DND-41 (cell line): ENCODE results near the gene SLC26A6.

ENCODE experiments used
- ATAC-seq: fragments of 200-7000 bp; cut with Tn5 transposase; 3 replicates; pipeline ENCODE4 v1.9.1; 2021; ENCODE audit warnings: low read depth; ENCODE audit not compliant: insufficient read depth
- DNase-seq: peaks from one replicate; pipeline ENCODE4 v3.0.0-alpha.2; 2020
- H2AFZ ChIP-seq: 2 replicates; pipeline ENCODE4 v1.6.0; 2012; ENCODE audit warnings: low read depth, low read length
- H3K27ac ChIP-seq: 2 replicates; pipeline ENCODE4 v1.5.1; 2012; ENCODE audit warnings: low read length, inconsistent platforms
- H3K27me3 ChIP-seq: fragments of 200-600 bp; sonication (generic); 2 replicates; pipeline ENCODE4 v1.6.0; 2012; ENCODE audit warnings: low read length, mild to moderate bottlenecking, inconsistent platforms; ENCODE audit not compliant: insufficient read depth, poor library complexity
- H3K36me3 ChIP-seq: 2 replicates; pipeline ENCODE4 v1.5.1; 2012; ENCODE audit warnings: low read length, inconsistent platforms; ENCODE audit not compliant: insufficient read depth
- H3K4me1 ChIP-seq: 2 replicates; pipeline ENCODE4 v1.5.1; 2012; ENCODE audit warnings: mild to moderate bottlenecking, low read length; ENCODE audit not compliant: insufficient read depth
- H3K4me2 ChIP-seq: 2 replicates; pipeline ENCODE4 v1.6.0; 2012; ENCODE audit warnings: mild to moderate bottlenecking, moderate library complexity, low read length, inconsistent platforms; ENCODE audit not compliant: insufficient read depth
- H3K4me3 ChIP-seq, 2 experiments: fragments of 200-600 bp in 1 of 2; shearing (Covaris generic) in 1 of 2; 2 replicates each; pipeline ENCODE4 v1.5.1; 2012 to 2016; ENCODE audit warnings: inconsistent platforms in 2 of 2, low read length in 2 of 2, mild to moderate bottlenecking in 2 of 2, low read depth in 1 of 2, moderate library complexity in 1 of 2
- H3K79me2 ChIP-seq: 2 replicates; pipeline ENCODE4 v1.6.0; 2012; ENCODE audit warnings: low read length, inconsistent platforms; ENCODE audit not compliant: insufficient read depth
- H3K9ac ChIP-seq: 2 replicates; pipeline ENCODE4 v1.6.0; 2012; ENCODE audit warnings: low read depth, mild to moderate bottlenecking, inconsistent platforms, low read length, moderate library complexity
- H3K9me3 ChIP-seq: 2 replicates; pipeline ENCODE4 v1.5.1; 2012; ENCODE audit warnings: low read length, moderate library complexity, mild to moderate bottlenecking, inconsistent platforms; ENCODE audit not compliant: insufficient read depth, severe bottlenecking
- H4K20me1 ChIP-seq: 2 replicates; pipeline ENCODE4 v1.6.0; 2012; ENCODE audit warnings: low read length; ENCODE audit not compliant: insufficient read depth
- EZH2 ChIP-seq: IDR thresholded peaks from 3 replicates; pipeline ENCODE4 v1.6.1; 2012; ENCODE audit warnings: borderline replicate concordance, low read depth, mild to moderate bottlenecking, moderate library complexity, low read length, inconsistent platforms; ENCODE audit not compliant: severe bottlenecking
- TF ChIP-seq, protein P1 (sequence below): IDR thresholded peaks from 2 replicates; pipeline ENCODE4 v1.5.1; 2012; ENCODE audit warnings: borderline replicate concordance, low read length, moderate library complexity, mild to moderate bottlenecking; ENCODE audit not compliant: poor library complexity, severe bottlenecking; ENCODE audit errors: extremely low read depth

SLC26A6 gene

DNA sequence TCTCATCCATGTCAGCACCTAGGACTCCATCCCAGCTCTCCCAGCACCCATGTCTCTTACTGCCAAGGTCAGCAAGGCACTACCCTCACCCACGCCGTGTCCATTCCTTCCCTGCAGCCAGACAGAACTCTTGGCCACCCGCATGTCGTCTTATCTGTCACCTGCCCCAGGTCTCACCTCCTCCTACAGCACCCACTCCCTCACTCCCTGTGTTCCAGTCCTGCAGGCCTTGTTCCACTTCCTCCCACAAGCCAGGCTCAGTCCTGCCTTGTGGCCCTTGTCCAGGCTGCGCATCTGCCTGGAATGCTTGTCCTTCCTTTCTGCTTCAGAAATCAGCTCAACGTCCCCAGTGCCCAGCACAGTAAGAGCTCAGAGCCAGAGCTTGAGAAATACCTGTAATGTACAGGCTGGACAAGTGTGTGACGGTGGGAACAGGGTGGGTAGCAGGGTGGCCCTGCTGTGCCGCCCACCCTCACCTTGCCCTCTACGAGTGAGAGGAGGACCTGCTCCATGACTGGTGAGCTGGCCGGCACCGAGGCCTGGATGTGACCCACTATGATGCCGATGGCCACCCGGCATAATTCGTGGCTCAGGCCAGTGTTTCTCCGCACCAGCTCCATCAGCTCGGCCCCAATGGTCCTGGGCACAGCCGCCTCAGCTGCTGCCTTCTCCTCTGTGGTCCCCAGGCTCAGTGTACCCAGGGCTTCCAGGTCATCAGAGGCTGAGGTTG is 45.7 kb upstream of the SLC26A6 start:
- no peak overlapping the region for H3K4me3 ChIP-seq
- H3K79me2 ChIP-seq, result peaks cover 20% of the 10 kb centered on the region
- ATAC-seq (no peak), DNase-seq (no peak)
- peaks cover 21% of the 10 kb centered on the region for H3K4me1 ChIP-seq
- H4K20me1 ChIP-seq, result no peaks in the 10 kb centered on the region; the same call in 1 of the 2 replicates
- no peak overlapping the region for H2AFZ ChIP-seq
- no peak for TF ChIP-seq EZH2
- H3K9me3 ChIP-seq, result no peaks in the 10 kb centered on the region
- H3K27me3 ChIP-seq, result no peaks in the 10 kb centered on the region
- H3K27ac ChIP-seq, result no peak overlapping the region
- no peak overlapping the region for H3K9ac ChIP-seq
- H3K4me2 ChIP-seq, result no peak overlapping the region
- H3K36me3 ChIP-seq, result peaks cover 62% of the 10 kb centered on the region

DNA sequence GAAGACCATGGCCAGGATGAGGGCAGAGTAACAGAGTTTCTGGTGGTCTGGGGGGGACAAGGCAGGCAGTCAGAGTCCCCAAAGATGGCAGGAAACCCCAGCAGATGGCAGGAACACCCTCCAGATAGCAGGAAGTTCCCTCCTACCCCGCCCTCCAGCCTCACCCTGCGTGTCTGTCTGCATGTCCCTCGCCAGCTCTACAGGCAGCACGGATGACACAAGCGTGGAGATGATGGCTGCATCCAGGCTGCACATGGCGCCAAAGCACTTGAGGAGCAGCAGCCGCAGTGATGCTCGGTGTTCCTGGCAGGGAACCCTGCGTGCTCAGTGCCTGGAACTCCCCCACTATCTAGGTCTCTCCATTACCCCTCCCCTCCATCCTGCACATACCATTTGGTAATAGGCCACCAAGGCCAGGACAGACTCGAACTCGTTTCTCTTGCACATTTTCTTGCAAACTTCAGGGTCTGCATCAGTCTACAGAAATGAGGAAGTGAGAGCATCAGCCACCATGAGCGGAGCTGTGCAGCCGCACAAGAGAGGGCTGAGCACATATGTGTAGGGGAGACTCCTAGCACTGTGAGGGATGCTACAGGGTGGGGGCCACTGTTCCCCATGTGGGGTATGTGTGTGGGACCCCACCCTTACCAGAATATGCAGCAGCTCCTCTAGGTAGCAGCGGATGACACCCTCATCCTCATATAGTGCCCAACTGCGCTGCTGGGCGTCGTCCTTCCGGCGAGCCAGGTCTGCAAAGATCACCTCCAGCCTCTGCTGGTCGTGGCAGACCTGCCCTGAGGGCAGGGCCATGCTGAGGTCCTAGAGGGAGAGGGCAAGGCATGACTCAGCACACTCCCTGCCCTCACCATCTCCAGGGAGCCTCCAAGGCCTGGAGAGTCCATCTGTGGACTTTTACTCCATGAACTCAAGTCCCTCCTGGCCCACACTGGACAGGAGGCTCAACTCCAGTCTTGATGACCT is 44.4 kb upstream of the SLC26A6 start:
- no peak overlapping the region for H3K27ac ChIP-seq
- no peaks in the 10 kb centered on the region; the same call in 1 of the 2 replicates for H4K20me1 ChIP-seq
- H3K4me3 ChIP-seq, result no peak overlapping the region
- no peaks in the 10 kb centered on the region for H3K9me3 ChIP-seq
- peaks cover 14% of the 10 kb centered on the region for H3K4me1 ChIP-seq
- H3K9ac ChIP-seq, result no peak overlapping the region
- peaks cover 12% of the 10 kb centered on the region for H3K79me2 ChIP-seq
- no peak overlapping the region for H3K4me2 ChIP-seq
- TF ChIP-seq, protein P1, sequence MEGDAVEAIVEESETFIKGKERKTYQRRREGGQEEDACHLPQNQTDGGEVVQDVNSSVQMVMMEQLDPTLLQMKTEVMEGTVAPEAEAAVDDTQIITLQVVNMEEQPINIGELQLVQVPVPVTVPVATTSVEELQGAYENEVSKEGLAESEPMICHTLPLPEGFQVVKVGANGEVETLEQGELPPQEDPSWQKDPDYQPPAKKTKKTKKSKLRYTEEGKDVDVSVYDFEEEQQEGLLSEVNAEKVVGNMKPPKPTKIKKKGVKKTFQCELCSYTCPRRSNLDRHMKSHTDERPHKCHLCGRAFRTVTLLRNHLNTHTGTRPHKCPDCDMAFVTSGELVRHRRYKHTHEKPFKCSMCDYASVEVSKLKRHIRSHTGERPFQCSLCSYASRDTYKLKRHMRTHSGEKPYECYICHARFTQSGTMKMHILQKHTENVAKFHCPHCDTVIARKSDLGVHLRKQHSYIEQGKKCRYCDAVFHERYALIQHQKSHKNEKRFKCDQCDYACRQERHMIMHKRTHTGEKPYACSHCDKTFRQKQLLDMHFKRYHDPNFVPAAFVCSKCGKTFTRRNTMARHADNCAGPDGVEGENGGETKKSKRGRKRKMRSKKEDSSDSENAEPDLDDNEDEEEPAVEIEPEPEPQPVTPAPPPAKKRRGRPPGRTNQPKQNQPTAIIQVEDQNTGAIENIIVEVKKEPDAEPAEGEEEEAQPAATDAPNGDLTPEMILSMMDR, result no peak
- no peak for TF ChIP-seq EZH2
- peaks cover 67% of the 10 kb centered on the region for H3K36me3 ChIP-seq
- H2AFZ ChIP-seq, result no peak overlapping the region
- DNase-seq (no peak), ATAC-seq (no peak)
- no peaks in the 10 kb centered on the region for H3K27me3 ChIP-seq

DNA sequence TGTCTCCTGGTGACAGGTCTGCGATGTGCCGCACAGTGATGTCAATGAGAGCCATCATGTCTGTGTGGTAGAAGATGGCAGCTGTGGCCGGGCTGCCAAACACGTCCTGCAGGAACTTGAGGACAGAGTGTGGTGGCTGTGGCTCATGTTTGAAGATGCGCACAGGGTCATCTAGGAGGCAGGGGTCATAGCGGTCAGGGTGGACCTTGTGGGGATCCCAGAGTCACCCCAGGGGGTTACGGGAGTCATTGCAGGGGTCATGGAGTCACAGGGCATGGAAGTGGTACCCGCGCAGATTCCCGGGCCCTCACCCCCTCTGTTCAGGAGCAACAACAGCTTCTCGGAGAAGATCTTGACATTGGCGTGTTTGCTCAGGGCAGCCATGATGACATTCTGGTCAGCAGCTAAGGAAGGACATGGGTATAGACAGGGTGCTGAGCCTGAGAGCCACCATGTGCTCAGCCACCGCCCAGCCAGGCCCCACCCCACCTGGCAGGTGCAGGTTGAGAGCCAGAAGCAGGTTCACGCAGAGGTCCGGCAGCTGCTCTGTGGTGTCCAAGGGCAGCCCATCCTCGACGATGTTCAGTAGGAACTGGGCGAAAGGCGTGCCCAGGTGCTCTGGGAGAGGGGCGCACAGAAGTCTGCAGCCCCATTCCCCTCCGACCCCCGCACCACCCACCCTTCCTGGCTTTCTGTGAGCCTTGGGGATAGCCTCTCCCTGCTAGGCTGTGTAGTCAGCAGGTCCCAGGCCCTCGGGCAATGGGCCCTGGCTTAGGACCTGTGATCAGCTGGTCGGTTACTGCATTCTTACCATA is 43.5 kb upstream of the SLC26A6 start:
- ATAC-seq (no peak), DNase-seq (no peak)
- TF ChIP-seq, protein P1, result no peak
- TF ChIP-seq EZH2, result no peak
- no peak overlapping the region for H3K4me3 ChIP-seq
- no peak overlapping the region for H3K27ac ChIP-seq
- H3K9me3 ChIP-seq, result no peaks in the 10 kb centered on the region
- H3K4me2 ChIP-seq, result no peak overlapping the region
- H3K79me2 ChIP-seq, result peaks cover 3% of the 10 kb centered on the region; the same call in 1 of the 2 replicates
- H3K27me3 ChIP-seq, result no peaks in the 10 kb centered on the region
- peaks cover 72% of the 10 kb centered on the region for H3K36me3 ChIP-seq
- H3K4me1 ChIP-seq, result peaks cover 5% of the 10 kb centered on the region
- no peaks in the 10 kb centered on the region; the same call in 1 of the 2 replicates for H4K20me1 ChIP-seq
- no peak overlapping the region for H3K9ac ChIP-seq
- no peak overlapping the region for H2AFZ ChIP-seq
